ENCODE measurements around the gene IYD. TPM values are rescaled to one million over a fixed set of nuclear protein-coding genes. Genes with fewer than 3 reads are reported as not detected.

Gene IYD
- polyA plus RNA-seq, 2 of the 4 experiments (the other 2 are of a cell fraction) = 0.08 TPM; not detected in 1

GRCh38 chr6:150426198-150426597 is 57.4 kb downstream of the IYD start:
- FAIRE-seq (no peak), DNase-seq (ENCODE audit: low read depth in 1 of 2, low spot score in 1 of 2) (no peak), ATAC-seq (no peak)
- Histone ChIP-seq H3K9me3 (no peaks in the 10 kb centered on the region), H3K27ac (no peak overlapping the region), H3K4me2 (no peak overlapping the region), H3K4me3 (no peak overlapping the region), H3K4me1 (no peaks in the 10 kb centered on the region)
- 48% methylated on average over 8 of the region's 8 CpGs for WGBS (ENCODE audit: missing lambda C conversion rate)
- POLR2A ChIA-PET = no interaction called here
- CTCF ChIA-PET = interaction anchor here (1.0 kb wide), 1 partner anchor 8 kb away, joined by 3 read pairs; no protein-coding TSS in a partner anchor
- TF ChIP-seq GATA3 (IDR thresholded peaks at IDR 0.05; ENCODE audit: borderline replicate concordance) = no peak
- TF ChIP-seq NFE2L2 (conservative IDR thresholded peaks at IDR 0.05; ENCODE audit: low read length) = no peak
- TF ChIP-seq TP53 (CRISPR knock-in tag; IDR thresholded peaks at IDR 0.05) = no peak
- no peak for TF ChIP-seq ESRRA (IDR thresholded peaks at IDR 0.05; ENCODE audit: borderline replicate concordance, low read length)
- TF ChIP-seq BHLHE40 (IDR thresholded peaks at IDR 0.05; ENCODE audit: low read depth, low read length) = no peak
- TF ChIP-seq TFCP2L1 (CRISPR knock-in tag; IDR thresholded peaks at IDR 0.05) = no peak
- no peak for TF ChIP-seq RAD21 (conservative IDR thresholded peaks at IDR 0.05 in 1 of 2, IDR thresholded peaks at IDR 0.05 in 1 of 2)
- TF ChIP-seq RARB (CRISPR knock-in tag; IDR thresholded peaks at IDR 0.05) = no peak
- no peak for TF ChIP-seq NPAS2 (CRISPR knock-in tag; IDR thresholded peaks at IDR 0.05; ENCODE audit: borderline replicate concordance)
- no peak for TF ChIP-seq ZC3H11A (IDR thresholded peaks at IDR 0.05)
- TF ChIP-seq USF2 (IDR thresholded peaks at IDR 0.05) = no peak
- no peak for TF ChIP-seq CEBPB (IDR thresholded peaks at IDR 0.05)
- TF ChIP-seq ZSCAN20 (CRISPR knock-in tag; IDR thresholded peaks at IDR 0.05) = no peak
- no peak for TF ChIP-seq CBX2 (IDR thresholded peaks at IDR 0.05; ENCODE audit: borderline replicate concordance, low read depth)
- no peak for TF ChIP-seq RFX5 (IDR thresholded peaks at IDR 0.05)
- TF ChIP-seq RCOR1 (IDR thresholded peaks at IDR 0.05; ENCODE audit: low read depth, low read length) = no peak
- no peak for TF ChIP-seq HES2 (IDR thresholded peaks at IDR 0.05)
- TF ChIP-seq CHD4 (IDR thresholded peaks at IDR 0.05; ENCODE audit: borderline replicate concordance) = no peak

GRCh38 chr6:150427037-150427602 is 58.3 kb downstream of the IYD start:
- POLR2A ChIA-PET = no interaction called here
- FAIRE-seq = no peak

More at GRCh38 chr6:150427037-150427602, 58.3 kb downstream of the IYD start:
- DNase-seq (ENCODE audit: low read depth in 1 of 2, low spot score in 1 of 2) = no peak
- Histone ChIP-seq H3K27ac (no peak overlapping the region), H3K4me3 (no peak overlapping the region), H3K4me2 (no peak overlapping the region), H3K9me3 (no peaks in the 10 kb centered on the region), H3K4me1 (no peaks in the 10 kb centered on the region)
- 64% methylated on average over 6 of the region's 6 CpGs for WGBS (ENCODE audit: missing lambda C conversion rate)
- TF ChIP-seq REST (IDR thresholded peaks at IDR 0.05) (no peak), SMC3 (IDR thresholded peaks at IDR 0.05) (no peak), HOXB13 (CRISPR knock-in tag; IDR thresholded peaks at IDR 0.05; ENCODE audit: low read depth) (no peak), CEBPB (IDR thresholded peaks at IDR 0.05) (no peak), SREBF2 (IDR thresholded peaks at IDR 0.05) (no peak), CHD2 (IDR thresholded peaks at IDR 0.05; ENCODE audit: low read length, partially characterized antibody) (no peak), RNF2 (IDR thresholded peaks at IDR 0.05; ENCODE audit: borderline replicate concordance, low read depth) (no peak), HOXB5 (CRISPR knock-in tag; IDR thresholded peaks at IDR 0.05) (no peak), BCL3 (IDR thresholded peaks at IDR 0.05) (no peak), FOSL2 (IDR thresholded peaks at IDR 0.05) (no peak), FOSL2 (CRISPR knock-in tag; IDR thresholded peaks at IDR 0.05) (no peak), NFE2L2 (conservative IDR thresholded peaks at IDR 0.05; ENCODE audit: low read length) (no peak)
- no peak for ATAC-seq
- CTCF ChIA-PET = interaction anchor here (1.0 kb wide), 1 partner anchor 9 kb away, joined by 3 read pairs; no protein-coding TSS in a partner anchor
